Gastroesophageal sphincter (tissue), 3 donors: ENCODE measurements around the gene CDRT15.

Experiments
- EP300 ChIP-seq: sonication (generic); formaldehyde crosslinking; IDR thresholded peaks from one replicate; pipeline ENCODE4 v1.6.1; 2017; ENCODE audit warnings: antibody characterized with exemption, mild to moderate bottlenecking
- POLR2AphosphoS5 ChIP-seq: sonication (generic); formaldehyde crosslinking; IDR thresholded peaks from one replicate; pipeline ENCODE4 v1.6.1; 2017; ENCODE audit warnings: antibody characterized with exemption
- TF ChIP-seq, protein P1 (sequence below), 4 experiments: fragments of 200-600 bp in 2 of 4; fragments of 450-650 bp in 2 of 4; sonication (generic) in 1 of 4; IDR thresholded peaks; one replicate each; pipeline ENCODE4 v1.5.1; 2017 to 2019; ENCODE audit warnings: antibody characterized with exemption in 4 of 4, mild to moderate bottlenecking in 2 of 4, moderate library complexity in 2 of 4

- TF ChIP-seq, protein P1, sequence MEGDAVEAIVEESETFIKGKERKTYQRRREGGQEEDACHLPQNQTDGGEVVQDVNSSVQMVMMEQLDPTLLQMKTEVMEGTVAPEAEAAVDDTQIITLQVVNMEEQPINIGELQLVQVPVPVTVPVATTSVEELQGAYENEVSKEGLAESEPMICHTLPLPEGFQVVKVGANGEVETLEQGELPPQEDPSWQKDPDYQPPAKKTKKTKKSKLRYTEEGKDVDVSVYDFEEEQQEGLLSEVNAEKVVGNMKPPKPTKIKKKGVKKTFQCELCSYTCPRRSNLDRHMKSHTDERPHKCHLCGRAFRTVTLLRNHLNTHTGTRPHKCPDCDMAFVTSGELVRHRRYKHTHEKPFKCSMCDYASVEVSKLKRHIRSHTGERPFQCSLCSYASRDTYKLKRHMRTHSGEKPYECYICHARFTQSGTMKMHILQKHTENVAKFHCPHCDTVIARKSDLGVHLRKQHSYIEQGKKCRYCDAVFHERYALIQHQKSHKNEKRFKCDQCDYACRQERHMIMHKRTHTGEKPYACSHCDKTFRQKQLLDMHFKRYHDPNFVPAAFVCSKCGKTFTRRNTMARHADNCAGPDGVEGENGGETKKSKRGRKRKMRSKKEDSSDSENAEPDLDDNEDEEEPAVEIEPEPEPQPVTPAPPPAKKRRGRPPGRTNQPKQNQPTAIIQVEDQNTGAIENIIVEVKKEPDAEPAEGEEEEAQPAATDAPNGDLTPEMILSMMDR (IDR thresholded peaks at IDR 0.05), result no peak
- TF ChIP-seq POLR2AphosphoS5 (no peak), EP300 (no peak)
Observed at GRCh38 chr17:14198013-14198412, 38.6 kb downstream of the CDRT15 start.
